Subcutaneous abdominal adipose tissue (tissue), 5 donors: ENCODE measurements around the gene MAP1A.
A peak's percentile ranks its signal among the peaks of the same experiment; 100 is the strongest.

Experiments
- H3K27ac ChIP-seq: one replicate; pipeline ENCODE4 v1.7.0; 2013; ENCODE audit warnings: low read depth, mild to moderate bottlenecking, inconsistent platforms, low read length, moderate library complexity
- H3K27me3 ChIP-seq, 5 donors: one replicate each; pipeline ENCODE4 v1.7.0; 2013; ENCODE audit warnings: low read length in 5 of 5, inconsistent platforms in 1 of 5; ENCODE audit not compliant: control insufficient read depth in 5 of 5, insufficient read depth in 4 of 5
- H3K36me3 ChIP-seq, 5 donors: one replicate each; pipeline ENCODE4 v1.7.0; 2013; ENCODE audit warnings: low read length in 5 of 5; ENCODE audit not compliant: control insufficient read depth in 5 of 5, insufficient read depth in 5 of 5
- H3K4me1 ChIP-seq, 5 donors: one replicate each; pipeline ENCODE4 v1.7.0; 2013; ENCODE audit warnings: low read length in 5 of 5, mild to moderate bottlenecking in 3 of 5, moderate library complexity in 1 of 5; ENCODE audit not compliant: control insufficient read depth in 5 of 5, insufficient read depth in 5 of 5
- H3K4me3 ChIP-seq, 5 donors: one replicate each; pipeline ENCODE4 v1.7.0; 2013; ENCODE audit warnings: low read length in 5 of 5, low read depth in 1 of 5
- H3K9ac ChIP-seq, 5 donors: one replicate each; pipeline ENCODE4 v1.7.0; 2013; ENCODE audit warnings: low read length in 5 of 5, mild to moderate bottlenecking in 4 of 5, moderate library complexity in 3 of 5
- H3K9me3 ChIP-seq, 5 donors: one replicate each; pipeline ENCODE4 v1.7.0; 2013; ENCODE audit warnings: low read length in 5 of 5; ENCODE audit not compliant: control insufficient read depth in 5 of 5
- donor health status: healthy.
- donor health status: healthy.
- donor health status: healthy.
- donor health status: healthy.
- donor health status: healthy.

The MAP1A gene

GRCh38 chr15:43492266-43492665 lies 25.1 kb upstream of the MAP1A start:
- peak overlapping the region; percentile 22 to 80 (median 77) for H3K9ac ChIP-seq
- no peaks in the 10 kb centered on the region for H3K27me3 ChIP-seq
- peaks cover 3 to 12% (median 7%) of the 10 kb centered on the region in 5 donors for H3K36me3 ChIP-seq
- no peaks in the 10 kb centered on the region for H3K9me3 ChIP-seq
- peak overlapping the region; percentile 72 for H3K27ac ChIP-seq
- H3K4me1 ChIP-seq, result peaks cover 0 to 24% (median 17%) of the 10 kb centered on the region in 5 donors
- peak overlapping the region; percentile 85 to 97 (median 95) for H3K4me3 ChIP-seq

GRCh38 chr15:43492673-43493601 lies 24.5 kb upstream of the MAP1A start, which contains the start of gene TP53BP1:
Gene TP53BP1 (minus strand): TSS chr15:43493156. CDS start chr15:43493043, 113 bp downstream.
- Histone ChIP-seq H3K9me3 (no peaks in the 10 kb centered on the region), H3K9ac (peak within 1 kb of the TSS; percentile 71 to 80 (median 77)), H3K4me3 (peak within 1 kb of the TSS; percentile 85 to 97 (median 95)), H3K4me1 (peaks cover 0 to 24% (median 17%) of the 10 kb centered on the region in 5 donors), H3K36me3 (peaks cover 1 to 8% (median 6%) of the 10 kb centered on the region in 5 donors), H3K27me3 (no peaks in the 10 kb centered on the region), H3K27ac (peak within 1 kb of the TSS; percentile 72)

- no peaks in the 10 kb centered on the region for H3K27me3 ChIP-seq
- peak overlapping the region; percentile 85 to 97 (median 95) for H3K4me3 ChIP-seq
- H3K9me3 ChIP-seq, result no peaks in the 10 kb centered on the region
- H3K36me3 ChIP-seq, result peaks cover 0 to 3% (median 0%) of the 10 kb centered on the region in 5 donors
- peak overlapping the region in 4 of 5 donors; percentile 71 to 80 (median 76) for H3K9ac ChIP-seq
- H3K4me1 ChIP-seq, result peaks cover 0 to 22% (median 17%) of the 10 kb centered on the region in 5 donors
- H3K27ac ChIP-seq, result peak overlapping the region; percentile 72
These were observed 23.5 kb upstream of the MAP1A start for GRCh38 chr15:43493703-43494472.

- Histone ChIP-seq H3K4me3 (no peak overlapping the region), H3K27ac (no peak overlapping the region), H3K4me1 (no peaks in the 10 kb centered on the region), H3K9ac (no peak overlapping the region), H3K36me3 (no peaks in the 10 kb centered on the region), H3K27me3 (no peaks in the 10 kb centered on the region), H3K9me3 (no peaks in the 10 kb centered on the region)
These were observed 18.4 kb upstream of the MAP1A start for GRCh38 chr15:43498990-43499389.

GRCh38 chr15:43499635-43500034 lies 17.8 kb upstream of the MAP1A start:
- H3K36me3 ChIP-seq, result no peaks in the 10 kb centered on the region
- H3K9ac ChIP-seq, result no peak overlapping the region
- H3K4me3 ChIP-seq, result no peak overlapping the region
- no peaks in the 10 kb centered on the region for H3K27me3 ChIP-seq
- H3K4me1 ChIP-seq, result no peaks in the 10 kb centered on the region
- H3K27ac ChIP-seq, result no peak overlapping the region
- H3K9me3 ChIP-seq, result no peaks in the 10 kb centered on the region

GRCh38 chr15:43505738-43506137 lies 11.7 kb upstream of the MAP1A start:
- no peaks in the 10 kb centered on the region for H3K36me3 ChIP-seq
- H3K27ac ChIP-seq, result no peak overlapping the region
- no peaks in the 10 kb centered on the region for H3K27me3 ChIP-seq
- H3K4me1 ChIP-seq, result peaks cover 2 to 23% (median 17%) of the 10 kb centered on the region in 5 donors
- H3K9ac ChIP-seq, result no peak overlapping the region
- H3K9me3 ChIP-seq, result no peaks in the 10 kb centered on the region
- no peak overlapping the region for H3K4me3 ChIP-seq

- Histone ChIP-seq H3K36me3 (no peaks in the 10 kb centered on the region), H3K4me1 (peaks cover 5 to 31% (median 25%) of the 10 kb centered on the region in 5 donors), H3K4me3 (no peak overlapping the region), H3K27me3 (no peaks in the 10 kb centered on the region), H3K27ac (no peak overlapping the region), H3K9me3 (no peaks in the 10 kb centered on the region), H3K9ac (no peak overlapping the region)
These were observed 9.0 kb upstream of the MAP1A start for GRCh38 chr15:43508421-43508820.

- Histone ChIP-seq H3K9me3 (no peaks in the 10 kb centered on the region), H3K27ac (peak overlapping the region; percentile 76), H3K4me3 (no peak overlapping the region), H3K36me3 (no peaks in the 10 kb centered on the region), H3K9ac (no peak overlapping the region), H3K27me3 (no peaks in the 10 kb centered on the region), H3K4me1 (peaks cover 5 to 37% (median 25%) of the 10 kb centered on the region in 5 donors)
These were observed 8.3 kb upstream of the MAP1A start for GRCh38 chr15:43508991-43509659.

- H3K4me3 ChIP-seq, result peak overlapping the region; percentile 80 to 92 (median 83)
- H3K36me3 ChIP-seq, result no peaks in the 10 kb centered on the region
- H3K9ac ChIP-seq, result no peak overlapping the region
- H3K4me1 ChIP-seq, result peaks cover 5 to 42% (median 29%) of the 10 kb centered on the region in 5 donors
- H3K27me3 ChIP-seq, result no peaks in the 10 kb centered on the region
- H3K9me3 ChIP-seq, result no peaks in the 10 kb centered on the region
- peak overlapping the region; percentile 76 for H3K27ac ChIP-seq
These were observed 7.7 kb upstream of the MAP1A start for GRCh38 chr15:43509660-43510199.
